GM23248 (cell line): ENCODE measurements around the gene MDH2.

Experiments
- EZH2 ChIP-seq: fragments of 200-600 bp; sonication (generic); IDR thresholded peaks from 2 replicates; pipeline ENCODE4 v1.6.1; 2018; ENCODE audit warnings: antibody characterized with exemption, mild to moderate bottlenecking; ENCODE audit not compliant: insufficient read depth, poor library complexity, severe bottlenecking
- EZH2phosphoT487 ChIP-seq: fragments of 200-600 bp; sonication (generic); IDR thresholded peaks from 2 replicates; pipeline ENCODE4 v1.6.1; 2018; ENCODE audit warnings: antibody characterized with exemption, moderate library complexity, mild to moderate bottlenecking, low read depth; ENCODE audit not compliant: insufficient read depth

DNA sequence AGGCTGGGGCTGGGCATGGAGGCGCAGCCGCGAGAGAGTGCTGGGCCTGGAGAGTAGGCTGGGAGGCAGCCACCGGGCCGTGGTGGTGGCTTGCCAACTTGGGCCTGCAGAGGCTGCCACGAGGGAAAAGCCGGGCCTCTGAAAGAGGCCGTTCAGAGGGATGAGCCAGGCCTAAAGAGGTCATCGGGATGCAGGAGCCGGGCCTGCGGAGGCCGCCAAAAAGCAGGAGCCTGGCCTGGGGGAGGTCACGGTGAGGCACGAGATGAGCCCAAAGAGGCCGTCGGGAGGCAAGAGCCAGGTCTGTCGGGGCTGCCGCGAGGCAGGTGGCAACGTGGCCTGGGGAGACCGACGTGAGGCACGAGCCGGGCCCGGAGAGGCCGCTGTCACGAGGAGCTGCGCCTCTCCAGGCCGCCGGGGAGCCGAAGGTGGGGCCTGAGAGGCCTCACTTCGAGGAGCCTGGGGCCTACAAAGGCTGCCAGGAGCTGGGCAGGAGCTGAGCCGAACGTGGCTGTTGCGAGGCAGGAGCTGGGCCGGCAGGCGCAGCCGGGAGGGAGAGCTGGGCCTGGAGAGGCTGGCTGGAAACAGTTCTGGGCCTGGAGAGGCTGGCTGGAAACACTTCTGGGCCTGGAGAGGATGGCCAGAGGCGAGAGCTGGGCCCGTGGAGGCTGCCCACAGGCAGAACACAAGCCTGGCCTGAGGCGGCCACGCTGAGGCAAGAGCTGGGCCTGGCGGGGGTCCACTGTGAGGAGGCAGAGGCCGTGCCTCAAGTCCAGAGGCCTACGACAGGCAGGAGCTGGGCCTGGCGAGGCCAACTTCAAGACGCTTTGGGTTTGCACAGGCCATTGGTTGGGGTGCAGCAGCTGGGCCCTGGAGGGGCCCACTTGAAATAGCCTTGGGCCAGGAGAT is 24.6 kb downstream of the MDH2 start:
- TF ChIP-seq EZH2, result no peak
- TF ChIP-seq EZH2phosphoT487, result no peak
